IMR-90 (cell line): ENCODE data around the gene NT5DC2. TPM values are rescaled to one million over a fixed set of nuclear protein-coding genes. Genes with fewer than 3 reads are reported as not detected.

ENCODE experiments used
- ATAC-seq: fragments of 200-7000 bp; cut with Tn5 transposase; 2 replicates; pipeline ENCODE4 v1.9.1; 2020; ENCODE audit warnings: low read depth, mild to moderate bottlenecking, moderate library complexity
- BruUV-seq: library from RNA; stranded (reverse); fragments of 400-500 nt; replicated peaks from 2 replicates; lab custom pipeline; 2021; lab: Mats Ljungman, UMichigan
- CTCF ChIA-PET: fragments of 300-600 bp; formaldehyde crosslinking; extraction: SDS; loops from one replicate; lab custom pipeline; 2021; ENCODE audit warnings: antibody characterized with exemption; lab: Yijun Ruan, JAX
- POLR2A ChIA-PET: fragments of 300-600 bp; sonication (Branson Sonifier 250); formaldehyde crosslinking; loops from one replicate; lab custom pipeline; 2022; ENCODE audit warnings: antibody characterized with exemption; ENCODE audit not compliant: unreplicated experiment; lab: Charles Lee
- DNase-seq: peaks from one replicate; pipeline ENCODE4 v3.0.0; 2013
- H2AFZ ChIP-seq: replicated peaks from 2 replicates; pipeline ENCODE3; 2013; ENCODE audit warnings: low read length, mild to moderate bottlenecking; ENCODE audit not compliant: poor library complexity
- H2AK5ac ChIP-seq: 2 replicates; pipeline ENCODE4 v1.6.1; 2013; ENCODE audit warnings: low read depth, low read length, inconsistent platforms
- H2AK9ac ChIP-seq: replicated peaks from 2 replicates; pipeline ENCODE3; 2013; ENCODE audit warnings: mild to moderate bottlenecking, low read depth, low read length, moderate library complexity; ENCODE audit not compliant: poor library complexity
- H2BK120ac ChIP-seq: 2 replicates; pipeline ENCODE4 v1.6.1; 2013; ENCODE audit warnings: low read depth, low read length, inconsistent platforms
- H2BK15ac ChIP-seq: 3 replicates; pipeline ENCODE4 v1.6.1; 2013; ENCODE audit warnings: low read depth, low read length, inconsistent platforms
- H2BK20ac ChIP-seq: 2 replicates; pipeline ENCODE4 v1.6.1; 2013; ENCODE audit warnings: low read depth, mild to moderate bottlenecking, inconsistent platforms, low read length, moderate library complexity
- H2BK5ac ChIP-seq: 2 replicates; pipeline ENCODE4 v1.6.1; 2013; ENCODE audit warnings: mild to moderate bottlenecking, low read depth, low read length, inconsistent platforms; ENCODE audit not compliant: poor library complexity, severe bottlenecking
- H3K14ac ChIP-seq: replicated peaks from 2 replicates; pipeline ENCODE4 v1.6.1; 2013; ENCODE audit warnings: low read depth, low read length, inconsistent platforms
- H3K18ac ChIP-seq: 2 replicates; pipeline ENCODE4 v1.6.1; 2013; ENCODE audit warnings: low read depth, low read length, control low read depth
- H3K23ac ChIP-seq: 2 replicates; pipeline ENCODE4 v1.6.1; 2013; ENCODE audit warnings: low read depth, low read length, inconsistent platforms
- H3K27ac ChIP-seq: 2 replicates; pipeline ENCODE4 v1.5.1; 2013; ENCODE audit warnings: mild to moderate bottlenecking, control low read depth, low read length; ENCODE audit not compliant: insufficient read depth
- H3K27me3 ChIP-seq: 2 replicates; pipeline ENCODE4 v1.6.1; 2013; ENCODE audit warnings: low read length; ENCODE audit not compliant: control insufficient read depth, insufficient read depth
- H3K36me3 ChIP-seq: 2 replicates; pipeline ENCODE4 v1.6.1; 2013; ENCODE audit warnings: low read length, mixed read lengths; ENCODE audit not compliant: control insufficient read depth, insufficient read depth
- H3K4ac ChIP-seq: 2 replicates; pipeline ENCODE4 v1.6.1; 2013; ENCODE audit warnings: low read depth, low read length, inconsistent platforms
- H3K4me1 ChIP-seq: 2 replicates; pipeline ENCODE4 v1.6.1; 2013; ENCODE audit warnings: low read length, mixed read lengths; ENCODE audit not compliant: control insufficient read depth, insufficient read depth
- H3K4me2 ChIP-seq: 2 replicates; pipeline ENCODE4 v1.6.1; 2013; ENCODE audit warnings: low read depth, mild to moderate bottlenecking, control low read depth, low read length, moderate library complexity
- H3K4me3 ChIP-seq: 2 replicates; pipeline ENCODE4 v1.5.1; 2013; ENCODE audit warnings: low read depth, mild to moderate bottlenecking, control low read depth, low read length, moderate library complexity; ENCODE audit not compliant: insufficient read depth
- H3K56ac ChIP-seq: 2 replicates; pipeline ENCODE4 v1.6.1; 2013; ENCODE audit warnings: low read length, inconsistent platforms; ENCODE audit not compliant: insufficient read depth; ENCODE audit errors: extremely low read depth
- H3K79me1 ChIP-seq, 2 experiments: 2 replicates each; pipeline ENCODE4 v1.6.1; 2013; ENCODE audit warnings: low read length in 2 of 2, inconsistent platforms in 1 of 2, low read depth in 1 of 2
- H3K9ac ChIP-seq: 2 replicates; pipeline ENCODE4 v1.6.1; 2013; ENCODE audit warnings: low read depth, low read length, control low read depth
- H3K9me1 ChIP-seq: 2 replicates; pipeline ENCODE4 v1.6.1; 2013; ENCODE audit warnings: low read length, inconsistent platforms; ENCODE audit not compliant: insufficient read depth
- H3K9me3 ChIP-seq: 2 replicates; pipeline ENCODE4 v1.6.1; 2013; ENCODE audit warnings: low read length; ENCODE audit not compliant: control insufficient read depth, insufficient read depth
- H4K20me1 ChIP-seq: 2 replicates; pipeline ENCODE4 v1.6.1; 2013; ENCODE audit warnings: low read length, inconsistent platforms; ENCODE audit not compliant: insufficient read depth
- H4K5ac ChIP-seq: 2 replicates; pipeline ENCODE4 v1.6.1; 2013; ENCODE audit warnings: mild to moderate bottlenecking, low read depth, low read length, control low read depth
- H4K8ac ChIP-seq, 2 experiments: 2 replicates each; pipeline ENCODE4 v1.6.1; 2013; ENCODE audit warnings: low read depth in 2 of 2, low read length in 2 of 2, control low read depth in 1 of 2, inconsistent platforms in 1 of 2
- H4K91ac ChIP-seq: 2 replicates; pipeline ENCODE4 v1.6.1; 2013; ENCODE audit warnings: low read depth, low read length, inconsistent platforms; ENCODE audit not compliant: insufficient read depth
- BHLHE40 ChIP-seq: fragments of 150-350 bp; IDR thresholded peaks from 2 replicates; pipeline ENCODE4 v1.6.1; 2016; ENCODE audit warnings: mild to moderate bottlenecking, low read depth, low read length
- CEBPB ChIP-seq: IDR thresholded peaks from 2 replicates; pipeline ENCODE4 v1.6.1; 2012; ENCODE audit warnings: low read depth, low read length, improper control_type of control experiment
- CHD1 ChIP-seq: IDR thresholded peaks from 2 replicates; pipeline ENCODE4 v1.6.1; 2012; ENCODE audit warnings: low read depth, low read length, improper control_type of control experiment
- ELK1 ChIP-seq: fragments of 150-350 bp; IDR thresholded peaks from 2 replicates; pipeline ENCODE4 v1.6.1; 2016; ENCODE audit warnings: low read depth, mild to moderate bottlenecking, low read length, moderate library complexity, borderline replicate concordance
- FOS ChIP-seq: fragments of 150-350 bp; IDR thresholded peaks from 2 replicates; pipeline ENCODE4 v1.6.1; 2016; ENCODE audit warnings: low read depth, low read length
- MAFK ChIP-seq: IDR thresholded peaks from 2 replicates; pipeline ENCODE4 v1.6.1; 2012; ENCODE audit warnings: low read depth, low read length, improper control_type of control experiment
- MAZ ChIP-seq: IDR thresholded peaks from 2 replicates; pipeline ENCODE4 v1.6.1; 2012; ENCODE audit warnings: low read depth, mild to moderate bottlenecking, low read length, improper control_type of control experiment, moderate library complexity, borderline replicate concordance
- MXI1 ChIP-seq: IDR thresholded peaks from 2 replicates; pipeline ENCODE4 v1.6.1; 2012; ENCODE audit warnings: low read depth, mild to moderate bottlenecking, low read length, moderate library complexity, borderline replicate concordance
- NFE2L2 ChIP-seq: fragments of 150-350 bp; IDR thresholded peaks from 2 replicates; pipeline ENCODE4 v1.6.1; 2016; ENCODE audit warnings: low read depth, mild to moderate bottlenecking, low read length
- POLR2A ChIP-seq: IDR thresholded peaks from 2 replicates; pipeline ENCODE4 v1.6.1; 2012; ENCODE audit warnings: mild to moderate bottlenecking, low read depth, low read length
- RAD21 ChIP-seq: IDR thresholded peaks from 2 replicates; pipeline ENCODE4 v1.6.1; 2012; ENCODE audit warnings: low read length, improper control_type of control experiment
- RCOR1 ChIP-seq: IDR thresholded peaks from 2 replicates; pipeline ENCODE4 v1.6.1; 2012; ENCODE audit warnings: mild to moderate bottlenecking, low read length, improper control_type of control experiment; ENCODE audit not compliant: insufficient replicate concordance
- RFX5 ChIP-seq: IDR thresholded peaks from 2 replicates; pipeline ENCODE4 v1.8.0; 2012; ENCODE audit warnings: low read depth, mild to moderate bottlenecking, low read length, moderate library complexity
- SMC3 ChIP-seq: fragments of 150-350 bp; IDR thresholded peaks from 2 replicates; pipeline ENCODE4 v1.6.1; 2016; ENCODE audit warnings: low read depth, mild to moderate bottlenecking, antibody characterized with exemption, low read length, moderate library complexity
- WGBS, 2 experiments: methylation state at CpG; one replicate each; pipeline versions ENCODE4 v1.1.5 to v1.1.7; 2013; ENCODE audit warnings: missing lambda C conversion rate in 2 of 2; ENCODE audit not compliant: insufficient read length in 1 of 2; ENCODE audit errors: extremely low coverage in 2 of 2; 5-methylcytosine and 5-hydroxymethylcytosine counted together
- dilution Hi-C: fragments of 300-500 bp; cut with HindIII; formaldehyde crosslinking; loops from one replicate; pipeline ENCODE4 v1.14.3; 2018; ENCODE audit warnings: low sequenced_read_pairs; ENCODE audit not compliant: unreplicated experiment
- in situ Hi-C: fragments of 300-500 bp; cut with MboI; formaldehyde crosslinking; loops from 3 replicates; pipeline ENCODE4 v1.14.3; 2019; ENCODE audit warnings: low sequenced_read_pairs, inconsistent platforms, mixed read lengths
- intact Hi-C: fragments of 100-400 bp; cut with micrococcal nuclease; formaldehyde crosslinking; loops from 2 replicates; pipeline ENCODE4 v1.10.0; 2022
- polyA plus RNA-seq, 3 experiments: library from polyadenylated mRNA; depleted of rRNA; stranded (reverse); fragments of >200 nt; gene quantifications; 2 replicates each; pipeline ENCODE4 v1.2.3, GENCODE V29; 2012; ENCODE audit warnings: low replicate concordance in 1 of 3
- total RNA-seq: library from RNA; depleted of rRNA; stranded (reverse); fragments of >200 nt; gene quantifications from 2 replicates; pipeline ENCODE4 v1.2.3, GENCODE V29; 2012
- TF ChIP-seq, protein P1 (sequence below): conservative IDR thresholded peaks from 2 replicates; pipeline ENCODE4 v1.5.1; 2012; ENCODE audit warnings: mild to moderate bottlenecking, low read depth, low read length, improper control_type of control experiment
- TF ChIP-seq, protein P2 (sequence below): fragments of 150-350 bp; IDR thresholded peaks from 2 replicates; pipeline ENCODE4 v1.6.1; 2017; ENCODE audit warnings: mild to moderate bottlenecking, antibody characterized with exemption, low read length, low read depth

NT5DC2 gene
- total and polyA plus RNA-seq, 2 of the 4 experiments (the other 2 are of a cell fraction) = 161 to 200 TPM

DNA sequence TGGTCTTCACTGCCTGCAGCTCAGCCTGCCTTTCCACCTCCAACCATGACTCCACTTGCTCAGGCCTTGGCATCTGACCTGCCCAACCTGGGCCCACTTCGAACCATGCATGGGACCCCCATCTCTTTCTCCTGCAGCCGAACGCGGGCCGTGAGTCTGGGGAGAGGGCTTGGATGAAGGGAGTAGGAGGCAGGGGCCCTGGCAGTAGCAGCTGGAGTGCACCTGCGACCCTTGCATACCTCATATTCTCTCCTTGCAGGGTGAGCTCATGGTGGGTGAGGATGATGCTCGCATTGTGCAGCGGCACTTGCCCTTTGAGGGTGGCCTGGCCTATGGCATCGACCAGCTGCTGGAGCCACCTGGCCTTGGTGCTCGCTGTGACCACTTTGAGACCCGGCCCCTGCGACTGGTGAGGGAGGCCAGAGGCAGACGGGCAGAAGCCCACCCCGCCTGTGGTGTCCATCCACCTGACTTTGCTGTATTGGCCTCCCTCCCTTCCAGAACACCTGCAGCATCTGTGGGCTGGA lies 13.5 kb downstream of the NT5DC2 start:
- Histone ChIP-seq H3K27ac (no peak overlapping the region), H4K5ac (no peak overlapping the region), H2AK9ac (no peak overlapping the region), H3K9ac (no peak overlapping the region), H3K4me2 (no peak overlapping the region), H2BK120ac (no peak overlapping the region), H3K27me3 (peaks cover 7% of the 10 kb centered on the region; the same call in 1 of the 2 replicates), H3K79me1 (0 out of 4 replicates have a peak, but pooled peaks cover 0 to 1% of the 10 kb centered on the region in 2 experiments), H3K56ac (no peak overlapping the region), H3K36me3 (peaks cover 20% of the 10 kb centered on the region), H3K9me1 (peaks cover 11% of the 10 kb centered on the region; the same call in 1 of the 2 replicates), H3K23ac (no peak overlapping the region), H2AFZ (no peak overlapping the region), H4K91ac (no peak overlapping the region), H2BK5ac (no peak overlapping the region), H3K9me3 (no peaks in the 10 kb centered on the region), H3K4me3 (no peak overlapping the region), H2BK20ac (no peak overlapping the region), H3K14ac (no peak overlapping the region), H4K8ac (no peak overlapping the region), H3K18ac (no peak overlapping the region), H2BK15ac (no peak overlapping the region), H3K4ac (no peak overlapping the region), H4K20me1 (0 out of 2 replicates have a peak, but pooled peaks cover 4% of the 10 kb centered on the region), H3K4me1 (peaks cover 1% of the 10 kb centered on the region; the same call in 1 of the 2 replicates), H2AK5ac (no peak overlapping the region)
- DNase-seq = no peak
- TF ChIP-seq FOS (no peak), MAZ (no peak), ELK1 (no peak), SMC3 (no peak), CHD1 (no peak), MAFK (no peak), RAD21 (no peak), RCOR1 (no peak), RFX5 (no peak), BHLHE40 (no peak), MXI1 (no peak), POLR2A (no peak), NFE2L2 (no peak), CEBPB (no peak)
- TF ChIP-seq, protein P1, sequence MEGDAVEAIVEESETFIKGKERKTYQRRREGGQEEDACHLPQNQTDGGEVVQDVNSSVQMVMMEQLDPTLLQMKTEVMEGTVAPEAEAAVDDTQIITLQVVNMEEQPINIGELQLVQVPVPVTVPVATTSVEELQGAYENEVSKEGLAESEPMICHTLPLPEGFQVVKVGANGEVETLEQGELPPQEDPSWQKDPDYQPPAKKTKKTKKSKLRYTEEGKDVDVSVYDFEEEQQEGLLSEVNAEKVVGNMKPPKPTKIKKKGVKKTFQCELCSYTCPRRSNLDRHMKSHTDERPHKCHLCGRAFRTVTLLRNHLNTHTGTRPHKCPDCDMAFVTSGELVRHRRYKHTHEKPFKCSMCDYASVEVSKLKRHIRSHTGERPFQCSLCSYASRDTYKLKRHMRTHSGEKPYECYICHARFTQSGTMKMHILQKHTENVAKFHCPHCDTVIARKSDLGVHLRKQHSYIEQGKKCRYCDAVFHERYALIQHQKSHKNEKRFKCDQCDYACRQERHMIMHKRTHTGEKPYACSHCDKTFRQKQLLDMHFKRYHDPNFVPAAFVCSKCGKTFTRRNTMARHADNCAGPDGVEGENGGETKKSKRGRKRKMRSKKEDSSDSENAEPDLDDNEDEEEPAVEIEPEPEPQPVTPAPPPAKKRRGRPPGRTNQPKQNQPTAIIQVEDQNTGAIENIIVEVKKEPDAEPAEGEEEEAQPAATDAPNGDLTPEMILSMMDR = no peak
- TF ChIP-seq, protein P2, sequence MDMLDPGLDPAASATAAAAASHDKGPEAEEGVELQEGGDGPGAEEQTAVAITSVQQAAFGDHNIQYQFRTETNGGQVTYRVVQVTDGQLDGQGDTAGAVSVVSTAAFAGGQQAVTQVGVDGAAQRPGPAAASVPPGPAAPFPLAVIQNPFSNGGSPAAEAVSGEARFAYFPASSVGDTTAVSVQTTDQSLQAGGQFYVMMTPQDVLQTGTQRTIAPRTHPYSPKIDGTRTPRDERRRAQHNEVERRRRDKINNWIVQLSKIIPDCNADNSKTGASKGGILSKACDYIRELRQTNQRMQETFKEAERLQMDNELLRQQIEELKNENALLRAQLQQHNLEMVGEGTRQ = no peak
- ChIA-PET CTCF (no interaction called here), POLR2A (no interaction called here)
- dilution Hi-C loops (no loop called here), in situ Hi-C loops (no loop called here), intact Hi-C loops (no loop called here)
- 60% methylated on average over 1 of the region's 14 CpGs; no CpG with 5 or more reads in 1 of the 2 experiments for WGBS, 2 experiments
- BruUV-seq = no TSS peak
- no peak for ATAC-seq
